ENCODE data around the gene PTGER1.

DNA sequence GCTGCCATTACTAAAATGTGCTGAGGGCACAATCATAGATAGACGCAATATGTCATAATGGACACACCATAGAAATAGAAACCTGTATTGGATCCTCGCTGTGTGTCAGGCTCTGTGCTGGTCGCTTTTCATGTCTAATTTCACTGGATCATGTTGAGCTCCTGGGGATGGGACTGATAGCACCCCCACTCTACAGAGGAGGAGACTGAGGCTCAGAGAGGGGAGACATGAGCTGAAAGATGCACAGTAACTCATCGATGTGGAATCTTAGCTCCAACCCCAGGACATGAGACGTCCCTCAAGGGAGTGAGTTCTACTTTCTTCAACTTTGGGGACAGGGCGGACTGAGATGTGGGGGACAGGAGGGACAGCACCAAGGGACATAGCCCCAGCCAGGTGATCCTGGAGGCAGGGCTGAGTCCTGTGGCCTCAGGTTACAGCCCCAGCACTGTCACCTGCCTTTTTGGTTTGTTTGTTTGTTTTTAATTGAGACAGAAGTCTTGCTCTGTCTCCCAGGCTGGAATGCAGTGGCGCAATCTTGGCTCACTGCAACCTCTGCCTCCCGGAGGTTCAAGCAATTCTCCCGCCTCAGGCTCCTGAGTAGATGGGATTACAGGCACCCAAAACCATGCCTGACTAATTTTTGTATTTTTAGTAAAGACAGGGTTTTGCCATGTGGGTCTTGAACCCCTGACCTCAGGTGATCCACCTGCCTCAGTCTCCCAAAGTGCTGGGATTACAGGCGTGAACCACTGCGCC lies 27.4 kb upstream of the PTGER1 start:
- TF ChIP-seq CTCF (IDR thresholded peaks at IDR 0.05; ENCODE audit: low read depth, low read length) (no peak), EZH2phosphoT487 (IDR thresholded peaks at IDR 0.05; ENCODE audit: low read depth) (no peak)

Data from OCI-LY3 (cell line).